Activated T-cell treated with anti-CD3 and anti-CD28 coated beads, Interleukin-2, amount 50 U/mL, for 1 hour (primary cell): Measurements from ENCODE around the gene MAS1.

Source experiments
- DNase-seq: peaks from one replicate; pipeline ENCODE4 v3.0.0-alpha.2; 2020

MAS1 gene

DNA sequence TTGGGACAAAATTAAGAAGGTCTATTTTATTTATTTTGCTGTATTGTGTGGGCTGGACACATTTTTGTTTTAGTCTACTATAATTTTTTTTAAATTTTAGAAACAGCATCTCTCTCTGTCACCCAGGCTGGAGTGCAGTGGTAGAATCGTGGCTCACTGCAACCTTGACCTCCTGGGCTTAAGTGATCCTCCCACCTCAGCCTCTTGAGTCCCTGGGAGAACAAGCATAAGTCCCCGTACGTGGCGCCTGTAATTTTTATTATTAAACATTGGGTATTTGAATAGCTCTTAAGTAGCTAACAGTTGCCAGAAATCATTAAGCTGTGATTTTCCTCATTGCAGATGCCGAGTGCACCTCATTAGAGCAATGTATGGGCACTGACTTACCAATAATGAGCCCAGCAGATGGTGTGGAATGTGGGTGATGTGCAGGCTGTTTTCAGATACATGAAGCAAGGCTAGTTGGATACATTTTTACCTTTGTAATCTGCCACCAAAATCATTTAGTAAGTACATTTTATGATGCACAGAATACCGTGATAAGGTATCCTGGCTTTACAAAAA, 10.3 kb upstream of the MAS1 start:
- DNase-seq: no peak

DNA sequence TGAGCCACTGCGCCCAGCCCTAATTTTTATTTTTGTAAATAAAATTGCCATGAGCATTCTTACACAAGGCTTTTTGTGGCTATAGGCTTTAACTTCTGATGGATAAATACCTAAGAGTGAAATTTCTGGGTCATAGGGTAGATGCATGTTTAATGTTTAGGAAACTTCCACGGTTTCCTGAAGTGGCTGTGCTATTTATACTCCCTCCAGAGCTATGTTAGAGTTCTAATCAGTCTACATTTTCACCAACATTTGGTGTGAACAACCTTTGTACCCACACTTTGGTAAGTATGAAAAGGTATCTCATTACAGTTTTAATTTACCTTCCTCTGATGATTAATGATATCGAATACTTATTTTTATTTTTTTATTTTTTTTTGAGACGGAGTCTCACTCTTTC, 6.1 kb upstream of the MAS1 start:
- no peak for DNase-seq

DNA sequence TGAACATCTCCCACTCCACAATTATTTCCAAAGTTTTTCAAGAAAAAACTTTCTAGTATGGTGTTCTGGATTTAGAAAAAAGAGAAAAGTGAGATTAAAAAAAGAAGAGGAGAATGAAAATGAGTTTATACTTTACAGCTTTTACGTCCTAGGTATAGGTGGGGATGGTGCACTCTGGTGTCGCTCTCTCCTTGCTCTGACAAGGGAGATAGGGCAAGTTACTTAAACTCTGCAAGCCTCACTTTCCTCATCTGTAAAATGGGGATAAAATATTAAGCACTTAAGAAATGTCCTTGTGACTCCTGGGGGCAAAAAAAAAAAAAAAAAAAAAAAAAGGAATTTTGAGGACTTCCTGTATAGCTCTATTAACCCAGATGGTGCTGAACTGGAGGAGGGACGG, 4.5 kb upstream of the MAS1 start:
- no peak for DNase-seq

DNA sequence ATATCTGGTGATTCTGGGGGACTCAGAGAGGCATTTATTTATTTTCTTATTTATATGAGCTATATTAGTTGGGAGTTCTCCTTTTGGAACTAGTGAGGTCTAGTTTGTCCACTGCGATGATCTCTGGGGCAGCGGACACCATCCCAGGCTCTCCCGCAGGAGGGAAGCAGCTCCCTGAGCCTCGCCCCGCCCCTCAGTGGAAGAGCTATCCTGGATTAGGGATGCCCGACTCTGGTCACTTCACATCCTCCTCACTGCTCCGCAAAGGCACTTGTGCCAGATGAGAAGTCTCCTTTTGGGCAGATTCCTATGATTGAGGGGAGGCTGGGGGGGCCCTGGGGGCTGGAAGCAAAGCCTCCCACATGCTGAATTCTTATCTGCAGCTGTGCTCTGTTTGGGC, 3.6 kb upstream of the MAS1 start:
- DNase-seq: no peak

DNA sequence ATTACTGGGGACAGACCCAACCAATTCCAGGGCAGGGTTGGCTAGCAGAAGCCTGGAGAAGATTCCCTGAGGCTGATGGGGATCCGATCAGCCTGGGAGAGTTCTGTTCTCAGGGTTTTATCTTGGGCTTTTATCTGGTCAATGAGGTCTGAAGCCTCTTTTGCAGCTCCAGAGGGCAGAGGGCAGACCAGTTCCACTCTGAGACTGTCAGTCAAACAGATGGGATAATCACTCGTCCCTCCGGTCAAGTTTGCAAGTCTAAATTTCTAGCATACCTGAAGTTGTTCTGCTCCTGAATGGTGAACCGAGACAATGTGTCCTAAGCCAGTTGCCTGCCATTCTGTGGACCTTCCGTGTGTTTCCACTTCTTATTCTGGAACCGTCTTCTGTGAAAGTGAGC, 3.0 kb upstream of the MAS1 start:
- no peak for DNase-seq

DNA sequence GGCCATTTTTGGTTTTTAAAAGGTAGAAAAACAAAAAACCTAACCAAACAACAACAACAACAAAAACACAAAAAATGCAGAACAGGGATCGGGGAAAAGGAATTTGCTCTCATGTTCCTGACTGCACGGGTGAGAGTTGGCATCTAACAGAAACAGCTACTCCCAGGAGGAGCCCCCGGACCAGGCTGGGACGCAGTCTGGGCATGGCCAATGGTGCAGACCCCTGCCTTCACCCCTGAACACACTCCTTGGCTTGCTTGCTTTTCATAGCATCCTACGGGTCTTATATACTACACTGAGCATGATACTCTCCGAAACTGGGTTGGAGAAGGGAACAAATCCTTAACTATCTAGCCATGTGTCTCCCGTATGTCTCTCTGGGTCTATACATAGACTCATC, 587 bp upstream of the MAS1 start:
- no peak for DNase-seq

DNA sequence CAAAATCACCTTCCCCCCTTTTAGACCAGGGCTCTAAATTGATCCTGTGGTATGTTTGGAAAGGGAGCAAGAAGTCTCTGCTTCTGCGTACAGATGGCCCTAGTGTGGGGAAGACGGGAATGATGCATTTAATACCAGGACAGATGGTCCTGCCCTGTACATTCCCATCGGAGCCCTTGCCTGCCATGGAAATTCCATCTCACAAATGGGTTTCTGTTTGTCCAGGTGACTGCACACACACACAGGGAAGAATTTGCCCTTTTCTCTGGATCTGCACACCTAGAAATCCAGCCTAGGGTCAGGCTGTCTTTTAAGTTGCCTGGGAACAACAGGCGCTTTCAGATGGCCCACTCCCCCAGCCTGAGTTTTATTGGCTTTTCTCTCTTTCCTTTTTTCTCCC, 1.3 kb downstream of the MAS1 start:
- no peak for DNase-seq

DNA sequence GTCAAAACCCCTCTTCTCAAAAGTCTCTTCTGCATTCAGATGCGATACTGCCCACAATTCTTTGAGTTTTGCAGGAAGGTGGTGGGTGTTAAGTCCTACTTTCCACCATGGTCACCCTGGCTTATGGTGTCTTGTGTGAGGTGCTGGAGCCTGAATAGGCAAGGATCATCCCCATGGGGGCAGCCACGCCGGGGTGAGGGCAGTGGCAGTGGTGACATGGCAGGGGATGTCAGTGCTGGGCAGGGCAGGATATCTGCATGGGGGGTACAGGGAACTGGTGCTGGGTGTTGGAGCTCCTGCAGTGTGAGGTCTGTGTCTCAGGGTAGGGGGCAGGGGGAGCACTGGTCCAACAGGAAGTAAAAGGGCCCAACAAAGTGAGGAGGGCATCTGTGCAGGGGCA, 2.3 kb downstream of the MAS1 start:
- no peak for DNase-seq

DNA sequence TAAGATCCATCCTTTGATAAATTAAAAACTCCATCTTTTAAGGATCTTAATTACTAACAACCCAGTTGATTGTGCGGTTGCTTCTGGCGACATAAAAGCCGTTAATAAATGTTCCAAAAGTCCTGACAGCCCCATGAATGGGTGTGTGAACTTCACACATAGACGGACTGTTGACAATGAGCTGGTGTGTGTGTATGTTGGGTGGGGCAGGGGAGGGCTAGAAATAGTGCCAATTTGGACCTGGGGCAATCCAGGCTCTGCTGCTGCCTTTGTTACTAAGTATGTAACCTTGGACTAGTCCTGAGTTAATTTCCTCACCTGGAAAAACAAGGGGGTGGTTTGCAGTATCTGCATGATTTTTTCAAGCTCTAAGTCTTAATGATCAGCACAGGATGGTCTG, 4.2 kb downstream of the MAS1 start:
- DNase-seq: no peak

DNA sequence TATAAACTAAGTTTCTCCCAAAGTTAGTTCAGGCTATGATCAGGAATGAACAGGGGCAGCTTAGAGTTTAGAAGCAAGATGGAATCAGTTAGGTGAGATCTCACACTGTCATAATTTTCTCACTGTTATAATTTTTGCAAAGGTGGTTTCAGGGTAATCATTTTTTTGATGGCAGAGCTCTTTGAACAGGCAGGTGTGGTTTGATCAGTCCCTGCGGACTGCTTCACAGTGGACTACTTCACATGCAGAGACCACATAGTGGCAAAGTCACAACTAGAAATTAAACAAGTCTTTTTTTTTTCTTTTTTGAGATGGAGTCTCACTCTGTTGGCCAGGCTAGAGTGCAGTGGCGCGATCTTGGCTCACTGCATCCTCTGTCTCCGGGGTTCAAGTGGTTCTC, 6.8 kb downstream of the MAS1 start:
- DNase-seq: no peak

DNA sequence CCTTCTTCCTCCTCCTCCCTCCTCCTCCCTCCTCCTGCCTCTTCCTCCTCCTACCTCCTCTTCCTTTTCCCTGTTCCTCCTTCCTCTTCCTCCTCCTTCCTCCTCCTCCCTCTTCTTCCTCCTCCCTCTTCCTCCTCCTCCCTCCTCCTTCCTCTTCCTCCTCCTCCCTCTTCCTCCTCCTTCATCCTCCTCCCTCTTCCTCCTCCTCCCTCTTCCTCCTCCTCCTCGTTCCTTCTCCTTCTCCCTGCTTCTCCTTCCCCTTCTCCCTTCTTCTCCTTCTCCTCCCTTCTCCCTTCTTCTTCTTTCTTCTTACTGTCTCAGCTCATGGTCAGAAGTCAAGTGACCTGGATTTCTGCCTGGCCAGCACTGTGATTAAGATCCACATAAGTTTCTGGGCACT, 7.7 kb downstream of the MAS1 start:
- DNase-seq: no peak

DNA sequence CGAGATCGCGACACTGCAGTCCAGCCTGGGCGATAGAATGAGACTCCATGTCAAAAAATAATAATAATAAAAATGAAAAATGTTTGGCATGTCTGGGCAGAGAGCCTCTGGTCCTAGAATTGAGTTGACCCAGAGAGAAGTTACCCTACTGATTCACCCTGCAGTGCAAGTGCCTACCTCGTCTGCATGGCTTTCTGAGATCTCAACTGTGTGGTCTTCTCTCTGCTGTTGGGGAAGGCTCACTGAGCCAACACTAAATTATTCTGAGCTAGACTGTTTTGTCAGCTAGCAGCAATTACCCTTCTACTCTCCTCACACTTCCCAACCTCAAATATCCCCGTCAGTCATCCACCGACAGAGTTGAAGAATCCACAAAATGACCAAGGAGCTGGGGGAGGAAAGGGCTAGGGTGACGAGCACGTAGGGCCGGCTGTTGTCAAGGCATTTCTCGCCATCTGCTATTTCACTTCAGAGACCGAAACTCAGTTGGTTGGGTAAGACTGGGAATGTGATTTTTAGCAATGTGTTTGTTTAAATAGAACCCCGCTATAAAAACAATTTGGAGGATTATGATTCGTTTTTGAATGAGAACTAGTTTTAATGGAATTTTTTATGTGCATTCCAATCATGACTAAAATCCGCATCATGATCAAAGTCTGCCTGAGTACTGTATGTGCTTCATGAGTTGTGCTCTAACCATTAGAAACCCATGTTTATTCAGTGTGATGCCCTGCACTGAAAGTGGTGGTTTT, 9.4 kb downstream of the MAS1 start:
- DNase-seq: no peak

DNA sequence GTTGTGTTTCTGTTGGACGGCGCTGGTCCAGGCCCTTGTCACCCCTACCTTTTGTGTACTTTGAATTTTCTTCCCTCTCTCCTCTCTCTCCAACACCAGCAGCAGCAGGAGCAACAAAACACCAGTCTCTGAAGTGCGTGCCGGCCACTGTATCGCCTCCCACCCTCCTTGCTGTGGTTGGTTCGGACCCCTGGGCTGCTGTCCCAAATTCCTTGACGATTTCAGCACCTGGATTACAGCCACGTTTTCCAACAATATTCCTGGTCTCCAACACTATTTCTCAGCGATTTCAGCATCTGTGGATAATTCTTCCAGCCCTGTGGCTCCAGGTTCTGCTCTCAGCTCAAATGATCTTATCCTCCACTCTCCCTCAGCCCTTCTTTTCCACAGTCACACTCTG, 11.8 kb downstream of the MAS1 start:
- no peak for DNase-seq

DNA sequence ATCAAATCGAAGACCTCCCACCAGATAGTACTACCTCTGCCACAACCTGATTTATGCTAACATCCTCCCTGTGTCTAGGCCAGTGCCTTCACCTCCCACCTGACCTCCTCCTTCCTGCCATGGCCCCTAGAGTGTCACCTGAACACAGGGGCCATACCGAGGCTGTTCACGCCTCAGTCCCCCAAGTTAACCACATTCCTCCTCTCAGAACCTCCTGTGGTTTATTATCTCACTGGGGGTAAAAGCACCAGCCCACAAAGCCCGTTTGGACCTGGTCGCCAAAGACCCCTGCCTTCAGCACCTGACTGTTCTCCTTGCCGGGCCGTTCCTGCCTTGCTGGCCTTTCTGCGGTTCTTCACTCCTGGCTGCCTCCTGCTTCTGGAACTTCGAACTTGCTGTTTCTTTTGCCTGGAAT, 13.7 kb downstream of the MAS1 start:
- DNase-seq: no peak

DNA sequence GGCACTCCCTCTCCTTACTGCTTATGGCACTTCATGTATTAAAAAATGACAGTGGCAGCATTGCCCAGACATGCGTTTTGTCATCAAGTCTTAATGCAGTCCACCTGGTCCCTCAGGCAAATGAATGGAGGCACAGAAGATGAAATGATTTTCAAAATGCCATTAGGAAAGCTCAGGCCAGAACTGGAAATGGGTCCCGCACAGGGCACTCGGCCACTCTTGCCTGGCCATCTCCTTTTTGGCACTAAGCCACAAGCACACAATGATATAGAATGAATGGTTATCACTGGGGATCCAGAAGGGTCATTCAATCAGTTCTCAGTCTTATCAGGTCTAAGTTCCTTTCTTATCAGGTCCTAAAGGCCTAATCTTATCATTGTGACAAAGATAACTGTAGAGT, 15.6 kb downstream of the MAS1 start:
- no peak for DNase-seq

DNA sequence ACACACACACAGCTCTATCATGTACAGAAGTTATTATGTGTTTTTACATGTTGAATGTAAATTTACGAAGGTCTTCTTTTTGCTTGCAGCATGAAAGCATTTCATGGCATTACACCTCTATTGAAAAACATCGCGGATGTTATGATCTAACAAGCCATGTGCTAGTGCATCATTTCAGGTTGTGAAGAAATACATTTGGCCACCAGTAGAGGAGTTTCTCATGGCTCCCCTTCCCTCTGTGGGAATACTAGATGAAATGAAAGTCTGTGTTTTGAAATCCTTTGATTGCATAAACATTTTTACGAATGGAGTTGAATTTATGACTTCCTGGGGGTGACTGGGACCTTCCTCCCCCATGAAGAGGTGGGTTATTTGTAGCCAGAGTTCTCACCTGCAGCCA, 17.7 kb downstream of the MAS1 start:
- no peak for DNase-seq

DNA sequence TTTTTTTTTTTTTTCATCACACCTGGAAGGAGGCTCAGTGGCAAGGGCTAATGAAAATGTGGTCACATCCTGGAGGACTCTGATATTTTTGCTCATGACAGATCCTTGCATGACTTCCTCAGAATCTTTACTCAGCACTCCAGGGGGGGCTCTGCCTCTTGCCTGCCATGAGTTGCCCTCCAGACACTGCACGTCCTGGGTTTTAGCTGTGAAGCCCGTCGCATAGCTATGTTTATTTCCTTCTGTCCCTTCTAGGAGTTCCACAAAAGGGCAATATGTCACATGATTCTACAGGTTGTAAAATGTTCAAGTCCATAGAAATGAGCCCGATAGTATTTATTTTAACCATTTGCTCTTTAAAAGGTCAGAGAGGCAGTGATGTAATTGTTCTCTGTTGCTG, 18.2 kb downstream of the MAS1 start:
- DNase-seq: no peak

DNA sequence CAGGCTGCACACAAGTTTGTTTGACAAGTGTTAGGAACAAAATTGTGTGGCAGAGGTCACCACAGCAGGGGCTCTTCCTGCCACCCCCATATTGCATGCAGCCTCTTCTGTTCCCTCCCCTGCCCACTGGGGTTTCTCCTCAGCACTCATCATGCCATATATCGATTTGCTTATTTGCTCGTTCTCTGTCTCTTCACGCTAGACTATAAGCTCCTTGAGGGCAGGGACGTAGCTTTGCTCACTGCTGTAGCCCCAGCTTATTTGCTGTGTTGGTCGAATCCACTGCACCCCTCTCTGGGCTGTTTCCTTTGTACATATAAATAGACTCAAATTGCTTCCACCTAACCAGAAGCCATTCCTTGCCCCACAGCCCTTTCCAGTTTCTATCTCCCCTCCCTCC, 19.6 kb downstream of the MAS1 start:
- no peak for DNase-seq

DNA sequence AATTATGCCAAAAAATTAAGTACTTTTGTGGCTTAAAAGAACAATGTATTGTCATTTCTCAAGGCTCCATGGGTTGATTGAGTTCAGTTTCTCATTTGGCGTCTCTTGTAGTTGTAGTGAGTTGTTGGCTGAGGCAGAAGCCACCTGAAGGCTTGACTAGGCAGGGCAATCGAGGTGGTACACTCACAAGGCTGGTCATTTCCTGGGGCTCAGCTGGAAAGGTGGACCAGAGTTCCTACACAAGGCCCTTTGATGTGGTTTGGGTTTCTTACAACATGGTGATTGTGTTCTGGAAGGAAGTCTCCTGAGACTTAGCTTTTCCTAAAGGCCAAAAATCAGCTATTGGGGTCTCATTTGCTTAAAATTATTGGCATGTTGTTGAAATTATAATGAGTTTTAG, 22.6 kb downstream of the MAS1 start:
- no peak for DNase-seq

DNA sequence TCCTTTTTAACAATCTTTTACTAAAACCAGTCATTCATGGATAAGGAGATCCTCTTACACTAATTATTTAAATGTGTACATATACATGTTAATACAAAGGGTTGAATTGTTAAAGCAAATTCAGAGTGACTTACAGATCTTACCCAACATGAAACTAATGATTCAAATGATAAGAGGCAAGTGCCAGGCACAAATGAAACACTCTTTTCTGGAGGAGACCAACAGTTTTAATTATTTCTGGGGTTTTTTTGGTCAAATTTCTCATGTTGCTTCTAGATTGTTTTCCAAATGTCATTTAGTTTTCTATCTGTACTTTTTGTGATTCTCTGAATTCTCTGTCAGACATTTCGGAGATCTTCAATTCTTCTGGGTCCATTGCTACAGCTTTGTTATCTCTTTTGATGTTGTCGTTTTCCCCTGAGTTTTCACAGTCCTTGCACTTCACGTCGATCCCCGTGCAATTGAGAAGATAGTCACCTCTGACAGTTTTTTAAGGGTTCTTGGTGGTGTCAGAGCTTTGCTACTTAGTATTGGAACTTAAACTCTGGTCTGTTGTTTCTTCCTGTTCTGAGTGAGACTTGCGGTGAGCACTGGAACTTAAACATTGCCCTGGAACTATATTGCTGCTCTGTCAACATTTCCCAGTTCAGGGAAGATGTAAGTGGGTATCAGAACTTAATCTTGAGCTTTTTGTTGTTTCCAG, 23.2 kb downstream of the MAS1 start:
- DNase-seq: no peak

DNA sequence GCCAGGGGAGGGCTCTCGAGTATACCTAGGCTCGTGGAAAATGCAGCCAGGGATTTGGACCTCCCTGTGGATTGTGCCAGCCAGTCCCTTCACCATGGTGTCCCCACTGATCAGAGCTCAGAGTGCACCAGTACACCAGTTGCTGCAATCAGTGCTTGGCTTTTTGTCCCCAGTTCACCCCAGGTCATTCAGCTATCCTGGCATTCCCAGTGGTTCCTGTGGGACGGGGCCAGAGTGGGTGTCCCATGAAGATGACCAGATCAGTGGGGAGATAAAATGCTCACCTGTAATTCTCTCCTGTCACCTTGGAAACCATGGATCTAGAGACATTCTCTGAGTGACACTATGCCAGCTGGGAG, 23.8 kb downstream of the MAS1 start:
- DNase-seq: no peak

DNA sequence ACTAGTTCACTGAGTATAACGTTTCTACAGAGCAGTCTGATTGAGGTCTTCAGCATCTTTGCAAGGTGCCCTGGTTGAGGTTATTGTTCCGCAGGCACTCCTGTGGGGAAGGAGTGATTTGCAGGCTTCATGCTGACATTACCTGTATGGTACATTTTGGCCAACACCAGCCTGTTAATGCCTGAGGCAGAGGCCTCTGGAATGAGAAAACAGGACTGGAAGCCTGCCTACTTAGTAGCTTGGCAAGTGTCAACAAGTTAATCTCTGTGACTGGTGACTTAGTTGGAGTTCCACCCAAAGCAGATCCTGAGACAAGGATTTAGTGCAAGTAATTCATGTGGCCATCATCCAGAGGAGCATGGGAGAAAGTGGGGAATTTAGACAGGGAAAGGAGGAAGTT, 24.6 kb downstream of the MAS1 start:
- no peak for DNase-seq

DNA sequence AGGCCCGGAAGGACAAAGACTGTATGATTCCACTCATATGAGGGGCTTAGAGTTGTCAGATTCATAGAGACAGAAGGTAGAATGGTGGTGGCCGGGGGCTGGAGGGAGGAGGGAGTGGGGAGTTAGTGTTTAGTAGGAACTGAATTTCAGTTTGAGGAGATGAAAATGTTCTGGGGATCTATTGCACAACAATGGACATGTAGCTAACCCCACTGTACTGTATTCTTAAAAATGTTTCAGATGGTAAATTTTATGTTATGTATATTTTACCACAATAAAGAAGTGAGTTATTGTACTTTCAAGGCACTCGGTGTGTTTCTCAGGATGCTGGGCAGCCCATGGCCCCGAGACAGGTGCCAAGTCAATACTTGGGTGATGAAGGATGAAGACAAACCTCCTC, 25.4 kb downstream of the MAS1 start:
- no peak for DNase-seq

DNA sequence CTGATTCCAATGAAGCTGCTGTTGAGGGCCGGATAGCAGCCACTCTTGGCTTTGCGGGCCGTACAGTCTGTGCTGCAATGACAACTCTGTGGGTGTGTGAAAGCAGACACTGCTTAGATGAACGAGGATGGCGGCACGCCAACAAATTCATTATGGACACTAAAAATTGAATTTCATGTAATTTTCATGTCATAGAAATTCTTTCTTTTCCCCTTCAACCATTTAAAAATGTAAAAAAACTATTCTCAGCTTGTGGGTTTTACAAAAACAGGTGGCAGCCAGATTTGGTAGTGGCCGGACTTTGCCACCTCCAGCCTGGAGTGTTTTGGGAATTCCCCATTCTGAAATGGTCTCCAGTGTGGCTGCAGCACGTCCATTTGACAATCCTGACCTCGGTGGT, 26.0 kb downstream of the MAS1 start:
- no peak for DNase-seq

DNA sequence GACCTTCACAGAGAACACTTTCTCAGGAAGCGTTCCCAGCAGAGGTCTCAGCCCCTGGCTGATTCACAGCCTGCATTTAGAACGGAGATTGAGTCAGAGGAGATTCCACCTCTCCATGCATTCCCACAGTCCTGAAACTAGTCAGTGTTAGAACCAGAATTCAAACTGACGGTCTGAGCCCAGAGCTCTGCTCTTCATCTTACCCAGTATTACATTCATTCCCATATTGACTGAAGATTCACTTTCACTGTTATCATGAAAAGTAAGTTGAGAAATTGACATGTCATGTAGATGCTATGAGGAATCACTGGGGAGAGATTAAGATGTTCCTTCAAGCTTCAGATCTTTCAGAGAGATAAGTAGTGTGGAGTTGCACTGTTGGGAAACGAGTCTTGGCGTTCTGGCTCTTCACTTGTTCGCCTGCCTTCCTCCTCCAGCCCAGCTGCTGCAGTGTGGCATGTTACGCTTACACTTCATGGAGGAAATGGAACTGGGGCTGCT, 28.3 kb downstream of the MAS1 start:
- no peak for DNase-seq
